HEK293 (cell line): ENCODE results near the gene PRKAR2B.

Experiments used
- CTCF ChIA-PET: fragments of 350-600 bp; formaldehyde crosslinking; extraction: SDS; loops from one replicate; lab custom pipeline; 2021; ENCODE audit warnings: antibody characterized with exemption; lab: Yijun Ruan, JAX
- POLR2A ChIA-PET: fragments of 300-600 bp; formaldehyde crosslinking; extraction: SDS; loops from one replicate; lab custom pipeline; 2020; ENCODE audit warnings: antibody characterized with exemption, inconsistent platforms; lab: Yijun Ruan, JAX
- H3K27ac ChIP-seq: fragments of 200-500 bp; sonication (Bioruptor generic); 2 replicates; pipeline ENCODE4 v1.5.1; 2014; ENCODE audit warnings: low read depth, low read length, control low read depth, inconsistent platforms; ENCODE audit errors: extremely low read depth
- H3K36me3 ChIP-seq, 2 experiments: fragments of 200-500 bp in 1 of 2; sonication (Bioruptor generic) in 1 of 2; 1 replicate in 1 of 2; 2 replicates in 1 of 2; pipeline ENCODE4 v1.5.1; 2014 to 2017; ENCODE audit warnings: inconsistent platforms in 2 of 2, low read length in 2 of 2; ENCODE audit not compliant: control insufficient read depth in 2 of 2, insufficient read depth in 1 of 2
- H3K4me1 ChIP-seq: fragments of 200-500 bp; sonication (Bioruptor generic); 2 replicates; pipeline ENCODE4 v1.5.1; 2014; ENCODE audit warnings: mild to moderate bottlenecking, low read length, inconsistent platforms; ENCODE audit not compliant: control insufficient read depth, insufficient read depth
- H3K4me3 ChIP-seq: 2 replicates; pipeline ENCODE4 v1.5.1; 2011; ENCODE audit warnings: low read depth, mild to moderate bottlenecking, control low read depth, low read length, moderate library complexity
- H3K9me3 ChIP-seq: fragments of 200-500 bp; sonication (Bioruptor generic); 2 replicates; pipeline ENCODE4 v1.5.1; 2014; ENCODE audit warnings: low read depth, low read length, inconsistent platforms; ENCODE audit not compliant: control insufficient read depth, insufficient read depth
- HIC1 ChIP-seq: fragments of 450-650 bp; formaldehyde crosslinking; IDR thresholded peaks from 2 replicates; pipeline ENCODE4 v1.5.1; 2016; ENCODE audit warnings: missing biosample characterization, missing genetic modification characterization
- HOXD13 ChIP-seq: sonication (generic); formaldehyde crosslinking; IDR thresholded peaks from 2 replicates; pipeline ENCODE4 v1.8.0; 2022; ENCODE audit warnings: missing genetic modification reagents, borderline replicate concordance
- IKZF3 ChIP-seq: fragments of 450-650 bp; IDR thresholded peaks from 2 replicates; pipeline ENCODE4 v1.5.0; 2018; ENCODE audit warnings: missing biosample characterization, mild to moderate bottlenecking, missing genetic modification characterization, moderate library complexity
- PATZ1 ChIP-seq: fragments of 450-650 bp; formaldehyde crosslinking; IDR thresholded peaks from 2 replicates; pipeline ENCODE4 v1.5.1; 2016; ENCODE audit warnings: missing biosample characterization, missing genetic modification characterization
- REST ChIP-seq: fragments of 450-650 bp; formaldehyde crosslinking; IDR thresholded peaks from 2 replicates; pipeline ENCODE4 v1.5.1; 2016; ENCODE audit warnings: missing biosample characterization, missing genetic modification characterization
- SP7 ChIP-seq: fragments of 450-650 bp; formaldehyde crosslinking; IDR thresholded peaks from 2 replicates; pipeline ENCODE4 v1.5.1; 2016; ENCODE audit warnings: missing biosample characterization, missing genetic modification characterization
- TCF7L2 ChIP-seq: IDR thresholded peaks from 2 replicates; pipeline ENCODE4 v1.6.1; 2011; ENCODE audit warnings: low read depth, mild to moderate bottlenecking, inconsistent platforms, low read length, moderate library complexity, borderline replicate concordance
- ZFHX2 ChIP-seq: fragments of 450-650 bp; formaldehyde crosslinking; conservative IDR thresholded peaks from 2 replicates; pipeline ENCODE4 v1.5.1; 2016; ENCODE audit warnings: missing biosample characterization, missing genetic modification characterization
- ZNF112 ChIP-seq: fragments of 450-650 bp; formaldehyde crosslinking; IDR thresholded peaks from 2 replicates; pipeline ENCODE4 v1.5.0; 2017; ENCODE audit warnings: missing biosample characterization, missing genetic modification characterization
- ZNF146 ChIP-seq: fragments of 450-650 bp; formaldehyde crosslinking; IDR thresholded peaks from 2 replicates; pipeline ENCODE4 v1.5.1; 2016; ENCODE audit warnings: missing biosample characterization, missing genetic modification characterization
- ZNF221 ChIP-seq: fragments of 450-650 bp; formaldehyde crosslinking; IDR thresholded peaks from 2 replicates; pipeline ENCODE4 v1.5.1; 2017; ENCODE audit warnings: missing biosample characterization, missing genetic modification characterization, borderline replicate concordance
- ZNF239 ChIP-seq: fragments of 450-650 bp; formaldehyde crosslinking; IDR thresholded peaks from 2 replicates; pipeline ENCODE4 v1.5.1; 2016; ENCODE audit warnings: missing biosample characterization, missing genetic modification characterization
- ZNF394 ChIP-seq: fragments of 450-650 bp; formaldehyde crosslinking; IDR thresholded peaks from 2 replicates; pipeline ENCODE4 v1.5.1; 2016; ENCODE audit warnings: missing biosample characterization, missing genetic modification characterization, mild to moderate bottlenecking, moderate library complexity, borderline replicate concordance
- ZNF501 ChIP-seq: fragments of 450-650 bp; formaldehyde crosslinking; IDR thresholded peaks from 2 replicates; pipeline ENCODE4 v1.5.1; 2016; ENCODE audit warnings: missing biosample characterization, missing genetic modification characterization
- ZNF544 ChIP-seq: fragments of 450-650 bp; formaldehyde crosslinking; IDR thresholded peaks from 2 replicates; pipeline ENCODE4 v1.5.0; 2017; ENCODE audit warnings: missing biosample characterization, missing genetic modification characterization
- ZNF600 ChIP-seq: fragments of 450-650 bp; formaldehyde crosslinking; IDR thresholded peaks from 2 replicates; pipeline ENCODE4 v1.5.1; 2016; ENCODE audit warnings: missing biosample characterization, missing genetic modification characterization
- ZNF623 ChIP-seq: fragments of 450-650 bp; formaldehyde crosslinking; IDR thresholded peaks from 2 replicates; pipeline ENCODE4 v1.5.1; 2016; ENCODE audit warnings: missing biosample characterization, missing genetic modification characterization
- ZNF645 ChIP-seq: fragments of 450-650 bp; formaldehyde crosslinking; IDR thresholded peaks from 2 replicates; pipeline ENCODE4; 2016; ENCODE audit warnings: missing biosample characterization, missing genetic modification characterization
- ZNF670 ChIP-seq: fragments of 450-650 bp; formaldehyde crosslinking; IDR thresholded peaks from 2 replicates; pipeline ENCODE4 v1.5.1; 2016; ENCODE audit warnings: missing biosample characterization, missing genetic modification characterization, low read depth
- ZNF777 ChIP-seq: fragments of 450-650 bp; formaldehyde crosslinking; IDR thresholded peaks from 2 replicates; pipeline ENCODE4 v1.5.1; 2017; ENCODE audit warnings: missing biosample characterization, missing genetic modification characterization, borderline replicate concordance

PRKAR2B gene

GRCh38 chr7:107173191-107173590, 128.7 kb downstream of the PRKAR2B start:
- Histone ChIP-seq H3K4me1 (no peaks in the 10 kb centered on the region), H3K36me3 (no peaks in the 10 kb centered on the region), H3K4me3 (no peak overlapping the region)
- CTCF ChIA-PET, result interaction anchor here (1.4 kb wide), 1 partner anchor 26 kb away, joined by 4 read pairs; no protein-coding TSS in a partner anchor
- TF ChIP-seq PATZ1 (tag by site-specific recombination) (no peak), IKZF3 (0 out of 2 replicates have a peak, but pooled peaks have one; percentile 24)
- TF ChIP-seq, all 188 proteins: peak for 1
- H3K27ac ChIP-seq, result no peak overlapping the region
- no peaks in the 10 kb centered on the region for H3K9me3 ChIP-seq
- POLR2A ChIA-PET, result no interaction called here

GRCh38 chr7:107173691-107174406, 129.3 kb downstream of the PRKAR2B start:
- POLR2A ChIA-PET, result no interaction called here
- TF ChIP-seq ZNF239 (tag by site-specific recombination) (no peak), ZNF777 (tag by site-specific recombination) (no peak), ZNF670 (tag by site-specific recombination) (no peak), HIC1 (tag by site-specific recombination) (no peak), HOXD13 (CRISPR knock-in tag) (no peak), ZNF544 (no peak), ZNF501 (tag by site-specific recombination) (no peak)
- TF ChIP-seq, all 188 proteins: peak for 0
- Histone ChIP-seq H3K4me1 (no peaks in the 10 kb centered on the region), H3K27ac (no peak overlapping the region), H3K9me3 (no peaks in the 10 kb centered on the region), H3K36me3 (no peaks in the 10 kb centered on the region), H3K4me3 (no peak overlapping the region)
- CTCF ChIA-PET, result interaction anchor here (1.4 kb wide), 1 partner anchor 27 kb away, joined by 4 read pairs; no protein-coding TSS in a partner anchor

GRCh38 chr7:107179326-107180164, 135.0 kb downstream of the PRKAR2B start:
- H3K9me3 ChIP-seq, result no peaks in the 10 kb centered on the region
- H3K4me3 ChIP-seq, result no peak overlapping the region
- CTCF ChIA-PET, result interaction anchor here (1.1 to 1.7 kb wide), 3 partner anchors 10 to 387 kb away, joined by 3 to 4 read pairs (median 3); no protein-coding TSS in a partner anchor
- H3K27ac ChIP-seq, result no peak overlapping the region
- H3K4me1 ChIP-seq, result peaks cover 14% of the 10 kb centered on the region
- H3K36me3 ChIP-seq, result peaks cover 3 to 10% of the 10 kb centered on the region in 2 experiments; a peak in 1 of 3 replicates
- POLR2A ChIA-PET, result interaction anchor here (0.6 to 3.4 kb wide), 3 partner anchors 10 to 695 kb away, joined by 3 to 14 read pairs (median 7); partner anchors contain the start of gene HBP1
- TF ChIP-seq ZNF394 (no peak), ZNF600 (peak; percentile 64; the same call in 1 of the 2 replicates), SP7 (tag by site-specific recombination) (peak; percentile 59; the same call in 1 of the 2 replicates), ZNF221 (tag by site-specific recombination) (no peak), ZNF623 (no peak), ZNF645 (tag by site-specific recombination) (no peak), ZNF146 (tag by site-specific recombination) (no peak), REST (tag by site-specific recombination) (no peak), ZNF112 (tag by site-specific recombination) (no peak), TCF7L2 (no peak), ZFHX2 (tag by site-specific recombination) (peak; percentile 38; the same call in 1 of the 2 replicates)
